Prostate gland (tissue), 2 donors: Measurements from ENCODE around the gene SYCP1.

Source experiments
- CTCF ChIP-seq, 4 experiments: fragments of 200-600 bp in 2 of 4; fragments of 450-650 bp in 2 of 4; sonication (generic) in 2 of 4; IDR thresholded peaks; 1 replicate in 3 of 4; 2 replicates in 1 of 4; pipeline ENCODE4 v1.5.1; 2016 to 2019; ENCODE audit warnings: antibody characterized with exemption in 4 of 4, mild to moderate bottlenecking in 2 of 4, moderate library complexity in 2 of 4
- POLR2AphosphoS5 ChIP-seq: sonication (generic); formaldehyde crosslinking; IDR thresholded peaks from one replicate; pipeline ENCODE4 v1.6.1; 2017; ENCODE audit warnings: antibody characterized with exemption

GRCh38 chr1:115035652-115036051, 181.0 kb downstream of the SYCP1 start:
- TF ChIP-seq CTCF (IDR thresholded peaks at IDR 0.05), result no peak
- TF ChIP-seq POLR2AphosphoS5, result no peak
